A549 (cell line): Measurements from ENCODE around the gene SKP1. TPM values are rescaled to one million over a fixed set of nuclear protein-coding genes. Genes with fewer than 3 reads are reported as not detected.

Source experiments
- ATAC-seq, 2 experiments: fragments of 200-7000 bp in 1 of 2; fragments of >200 bp in 1 of 2; cut with Nextera tagmentation in 1 of 2; cut with Tn5 transposase in 1 of 2; 3 replicates each; pipeline versions ENCODE4 v1.8.0 to v1.9.1; 2018 to 2020; ENCODE audit warnings: mild to moderate bottlenecking in 1 of 2, moderate library complexity in 1 of 2
- CTCF ChIA-PET: fragments of 300-600 bp; sonication (Branson Sonifier 250); formaldehyde crosslinking; extraction: SDS; loops from one replicate; lab custom pipeline; 2021; ENCODE audit warnings: antibody characterized with exemption, inconsistent platforms; lab: Yijun Ruan, JAX
- POLR2A ChIA-PET: fragments of 350-600 bp; formaldehyde crosslinking; extraction: SDS; loops from one replicate; lab custom pipeline; 2021; ENCODE audit warnings: antibody characterized with exemption, inconsistent platforms; lab: Yijun Ruan, JAX
- DNase-seq, 2 experiments: peaks; one replicate each; pipeline versions ENCODE4 v3.0.0 to v3.0.0-alpha.2; 2011 to 2016; ENCODE audit warnings: low read depth in 1 of 2, low spot score in 1 of 2
- FAIRE-seq: peaks from 2 replicates; lab custom pipeline; 2011; peaks lifted over from hg19 to GRCh38; lab: Jason Lieb, UNC
- H3K27ac ChIP-seq, 2 experiments: fragments of >200 bp; sonication (Bioruptor Twin); formaldehyde crosslinking; 3 replicates each; pipeline ENCODE4 v1.5.1; 2016 to 2017
- H3K4me1 ChIP-seq: fragments of >200 bp; sonication (Bioruptor Twin); formaldehyde crosslinking; 3 replicates; pipeline ENCODE4 v1.6.1; 2016
- H3K4me2 ChIP-seq: fragments of >200 bp; sonication (Bioruptor Twin); formaldehyde crosslinking; 3 replicates; pipeline ENCODE4 v1.6.1; 2016
- H3K4me3 ChIP-seq: fragments of >200 bp; sonication (Bioruptor Twin); formaldehyde crosslinking; 3 replicates; pipeline ENCODE4 v1.5.1; 2016
- H3K9me3 ChIP-seq: fragments of >200 bp; sonication (Bioruptor Twin); formaldehyde crosslinking; 3 replicates; pipeline ENCODE4 v1.6.1; 2016
- BCL3 ChIP-seq: fragments of >200 bp; sonication (Bioruptor Twin); formaldehyde crosslinking; IDR thresholded peaks from 3 replicates; pipeline ENCODE4 v1.6.1; 2016
- BHLHE40 ChIP-seq: IDR thresholded peaks from 2 replicates; pipeline ENCODE4 v1.6.1; 2012; ENCODE audit warnings: low read depth, low read length, inconsistent platforms
- CBX2 ChIP-seq: fragments of 200-600 bp; sonication (generic); IDR thresholded peaks from 2 replicates; pipeline ENCODE4 v1.6.1; 2016; ENCODE audit warnings: low read depth, mild to moderate bottlenecking, borderline replicate concordance
- ELK1 ChIP-seq: fragments of 150-350 bp; IDR thresholded peaks from 2 replicates; pipeline ENCODE4 v1.6.1; 2014; ENCODE audit warnings: low read depth, mild to moderate bottlenecking, low read length
- EP300 ChIP-seq, 2 experiments: fragments of >200 bp; sonication (Bioruptor Twin); formaldehyde crosslinking; IDR thresholded peaks; 2 replicates in 1 of 2; 3 replicates in 1 of 2; pipeline ENCODE4 v1.6.1; 2016 to 2017
- HES2 ChIP-seq: fragments of >200 bp; sonication (Bioruptor Twin); formaldehyde crosslinking; IDR thresholded peaks from 2 replicates; pipeline ENCODE4 v1.6.1; 2016
- HMGXB4 ChIP-seq: fragments of 250-450 bp; sonication (Bioruptor Pico); IDR thresholded peaks from 2 replicates; pipeline ENCODE4 v1.5.0; 2021; ENCODE audit warnings: mild to moderate bottlenecking, moderate library complexity, borderline replicate concordance
- HOXA7 ChIP-seq: fragments of 250-450 bp; sonication (Bioruptor Pico); IDR thresholded peaks from 2 replicates; pipeline ENCODE4 v1.5.0; 2020; ENCODE audit warnings: mild to moderate bottlenecking, moderate library complexity
- NFE2L2 ChIP-seq: fragments of 150-350 bp; conservative IDR thresholded peaks from 2 replicates; pipeline ENCODE4 v1.6.1; 2014; ENCODE audit warnings: low read length
- SMC3 ChIP-seq: fragments of >200 bp; sonication (Bioruptor Twin); formaldehyde crosslinking; IDR thresholded peaks from 3 replicates; pipeline ENCODE4 v1.6.1; 2018; ENCODE audit warnings: inconsistent platforms
- ZC3H11A ChIP-seq: fragments of 450-650 bp; IDR thresholded peaks from 2 replicates; pipeline ENCODE4 v1.6.1; 2014; ENCODE audit warnings: antibody characterized with exemption, mild to moderate bottlenecking
- ZSCAN20 ChIP-seq: fragments of 250-450 bp; sonication (Bioruptor Pico); IDR thresholded peaks from 2 replicates; pipeline ENCODE4 v1.8.0; 2022; ENCODE audit warnings: mild to moderate bottlenecking, moderate library complexity
- WGBS: methylation state at CpG from one replicate; pipeline ENCODE4 v1.1.6; 2017; ENCODE audit errors: missing lambda C conversion rate; 5-methylcytosine and 5-hydroxymethylcytosine counted together
- polyA plus RNA-seq, 4 experiments: library from polyadenylated mRNA; depleted of rRNA in 3 of 4; stranded (reverse); fragments of >200 nt; fragmentation: RNase III in 1 of 4; extraction: RNeasy Plus Mini Kit Qiagen cat#74134 plus additional on column Dnase treatment in 1 of 4; gene quantifications; 2 replicates in 3 of 4; 3 replicates in 1 of 4; pipeline ENCODE4 v1.2.3, GENCODE V29; 2011 to 2017
- small RNA-seq, 6 experiments: library from RNA; depleted of rRNA; stranded (forward); fragments of <200 nt; gene quantifications; one replicate each; pipeline ENCODE3, GENCODE V24; 2012

The SKP1 gene
- polyA plus RNA-seq, 2 of the 4 experiments (the other 2 are of a cell fraction), result 776 to 870 TPM

GRCh38 chr5:134099288-134099872 lies 77.4 kb downstream of the SKP1 start:
- DNase-seq (no peak), FAIRE-seq (no peak), ATAC-seq (no peak)
- Histone ChIP-seq H3K9me3 (no peaks in the 10 kb centered on the region), H3K27ac (no peak overlapping the region), H3K4me1 (peaks cover 23% of the 10 kb centered on the region), H3K4me2 (no peak overlapping the region), H3K4me3 (no peak overlapping the region)
- 89% methylated on average over 11 of the region's 11 CpGs for WGBS
- CTCF ChIA-PET, result interaction anchor here (0.7 to 4.4 kb wide), 6 partner anchors 12 to 190 kb away, joined by 3 to 47 read pairs (median 10); no protein-coding TSS in a partner anchor
- TF ChIP-seq ZSCAN20, result no peak
- no peak for TF ChIP-seq HES2
- TF ChIP-seq EP300 (IDR thresholded peaks at IDR 0.05), result no peak
- no peak for TF ChIP-seq SMC3
- no peak for TF ChIP-seq BHLHE40
- TF ChIP-seq BCL3, result no peak
- TF ChIP-seq NFE2L2, result no peak
- TF ChIP-seq ELK1, result no peak
- no peak for TF ChIP-seq ZC3H11A
- no peak for TF ChIP-seq HOXA7 (CRISPR knock-in tag)
- TF ChIP-seq CBX2, result no peak
- no peak for TF ChIP-seq HMGXB4
- POLR2A ChIA-PET, result no interaction called here

Small RNAs within 50 kb of the gene (small RNA-seq; reads per million reads assigned to genes)
- 0 reads per million in 6 experiments for gene MIR3661

Other genes starting within 250 kb of the SKP1 start
- gene C5orf15, start 208.3 kb downstream of the SKP1 start, polyA plus RNA-seq (2011; rRNA removed), result 103 and 126 TPM in 2 replicates
- 89.1 to 92.9 TPM (median 89.9 TPM) in 3 replicates for gene C5orf15, start 208.3 kb downstream of the SKP1 start, polyA plus RNA-seq (2017; fragmentation: RNase III; extraction: RNeasy Plus Mini Kit Qiagen cat#74134 plus additional on column Dnase treatment)
- 300 and 369 TPM in 2 replicates for gene VDAC1, start 172.0 kb downstream of the SKP1 start, polyA plus RNA-seq (2011; rRNA removed)
- 416 to 463 TPM (median 442 TPM) in 3 replicates for gene VDAC1, start 172.0 kb downstream of the SKP1 start, polyA plus RNA-seq (2017; fragmentation: RNase III; extraction: RNeasy Plus Mini Kit Qiagen cat#74134 plus additional on column Dnase treatment)
- gene TCF7, start 62.3 kb downstream of the SKP1 start, polyA plus RNA-seq (2011; rRNA removed), result 2.8 and 3.7 TPM in 2 replicates
- 8.0 to 10.2 TPM (median 10.1 TPM) in 3 replicates for gene TCF7, start 62.3 kb downstream of the SKP1 start, polyA plus RNA-seq (2017; fragmentation: RNase III; extraction: RNeasy Plus Mini Kit Qiagen cat#74134 plus additional on column Dnase treatment)
- gene PPP2CA, start 49.1 kb upstream of the SKP1 start, polyA plus RNA-seq (2011; rRNA removed), result 233 and 357 TPM in 2 replicates
- 268 to 275 TPM (median 273 TPM) in 3 replicates for gene PPP2CA, start 49.1 kb upstream of the SKP1 start, polyA plus RNA-seq (2017; fragmentation: RNase III; extraction: RNeasy Plus Mini Kit Qiagen cat#74134 plus additional on column Dnase treatment)
- 3.6 and 4.5 TPM in 2 replicates for gene CDKL3, start 190.2 kb upstream of the SKP1 start, polyA plus RNA-seq (2011; rRNA removed)
- gene CDKL3, start 190.2 kb upstream of the SKP1 start, polyA plus RNA-seq (2017; fragmentation: RNase III; extraction: RNeasy Plus Mini Kit Qiagen cat#74134 plus additional on column Dnase treatment), result 0.90 to 1.5 TPM (median 1.1 TPM) in 3 replicates
- gene UBE2B, start 194.6 kb upstream of the SKP1 start, polyA plus RNA-seq (2011; rRNA removed), result 60.1 and 104 TPM in 2 replicates
- gene UBE2B, start 194.6 kb upstream of the SKP1 start, polyA plus RNA-seq (2017; fragmentation: RNase III; extraction: RNeasy Plus Mini Kit Qiagen cat#74134 plus additional on column Dnase treatment), result 61.1 to 61.5 TPM (median 61.3 TPM) in 3 replicates
- gene CDKN2AIPNL, start 234.9 kb upstream of the SKP1 start, polyA plus RNA-seq (2011; rRNA removed), result 42.4 and 49.9 TPM in 2 replicates
- gene CDKN2AIPNL, start 234.9 kb upstream of the SKP1 start, polyA plus RNA-seq (2017; fragmentation: RNase III; extraction: RNeasy Plus Mini Kit Qiagen cat#74134 plus additional on column Dnase treatment), result 44.7 to 48.0 TPM (median 44.9 TPM) in 3 replicates